Activated B cell treated with CpG ODN at 0.5 μM for 24 hours (primary cell): Measurements from ENCODE around the gene HDAC10. TPM values are rescaled to one million over a fixed set of nuclear protein-coding genes. Genes with fewer than 3 reads are reported as not detected.

Experiments used
- ATAC-seq: fragments of 200-7000 bp; cut with Tn5 transposase; one replicate; pipeline ENCODE4 v1.10.0; 2021; ENCODE audit warnings: low read depth, mild to moderate bottlenecking, moderate library complexity
- CTCF ChIA-PET: fragments of 350-600 bp; sonication (Branson Sonifier 250); formaldehyde crosslinking; loops from one replicate; lab custom pipeline; 2021; ENCODE audit warnings: antibody characterized with exemption; lab: Charles Lee
- POLR2A ChIA-PET: fragments of 350-600 bp; sonication (Branson Sonifier 250); formaldehyde crosslinking; loops from one replicate; lab custom pipeline; 2021; ENCODE audit warnings: antibody characterized with exemption; lab: Charles Lee
- DNase-seq: peaks from one replicate; pipeline ENCODE4 v3.0.0; 2022
- H3K27ac Mint-ChIP-seq: one replicate; pipeline ENCODE4 v1.8.0; 2020; ENCODE audit warnings: mixed read lengths
- H3K27me3 Mint-ChIP-seq: one replicate; pipeline ENCODE4 v1.8.0; 2021; ENCODE audit warnings: mixed read lengths
- H3K36me3 Mint-ChIP-seq: one replicate; pipeline ENCODE4 v1.8.0; 2021; ENCODE audit warnings: low read depth, mixed read lengths
- H3K4me1 Mint-ChIP-seq: one replicate; pipeline ENCODE4 v1.8.0; 2021; ENCODE audit warnings: mixed read lengths
- H3K4me3 Mint-ChIP-seq: one replicate; pipeline ENCODE4 v1.8.0; 2020; ENCODE audit warnings: mild to moderate bottlenecking, mixed read lengths
- H3K9me3 Mint-ChIP-seq: one replicate; pipeline ENCODE4 v1.8.0; 2020; ENCODE audit warnings: mixed read lengths
- intact Hi-C: fragments of 100-400 bp; cut with micrococcal nuclease; formaldehyde crosslinking; loops from one replicate; pipeline ENCODE4 v1.15.1; 2024
- total RNA-seq: library from RNA; stranded (reverse); gene quantifications from 2 replicates; pipeline ENCODE4 v1.2.3, GENCODE V29; 2022
- TF ChIP-seq, protein P1 (sequence below): fragments of 200-600 bp; IDR thresholded peaks from one replicate; pipeline ENCODE4 v1.8.0; 2022; ENCODE audit warnings: antibody characterized with exemption, mild to moderate bottlenecking

Gene HDAC10
- total RNA-seq, 1 donor from 2014 or later: 68.2 TPM

DNA sequence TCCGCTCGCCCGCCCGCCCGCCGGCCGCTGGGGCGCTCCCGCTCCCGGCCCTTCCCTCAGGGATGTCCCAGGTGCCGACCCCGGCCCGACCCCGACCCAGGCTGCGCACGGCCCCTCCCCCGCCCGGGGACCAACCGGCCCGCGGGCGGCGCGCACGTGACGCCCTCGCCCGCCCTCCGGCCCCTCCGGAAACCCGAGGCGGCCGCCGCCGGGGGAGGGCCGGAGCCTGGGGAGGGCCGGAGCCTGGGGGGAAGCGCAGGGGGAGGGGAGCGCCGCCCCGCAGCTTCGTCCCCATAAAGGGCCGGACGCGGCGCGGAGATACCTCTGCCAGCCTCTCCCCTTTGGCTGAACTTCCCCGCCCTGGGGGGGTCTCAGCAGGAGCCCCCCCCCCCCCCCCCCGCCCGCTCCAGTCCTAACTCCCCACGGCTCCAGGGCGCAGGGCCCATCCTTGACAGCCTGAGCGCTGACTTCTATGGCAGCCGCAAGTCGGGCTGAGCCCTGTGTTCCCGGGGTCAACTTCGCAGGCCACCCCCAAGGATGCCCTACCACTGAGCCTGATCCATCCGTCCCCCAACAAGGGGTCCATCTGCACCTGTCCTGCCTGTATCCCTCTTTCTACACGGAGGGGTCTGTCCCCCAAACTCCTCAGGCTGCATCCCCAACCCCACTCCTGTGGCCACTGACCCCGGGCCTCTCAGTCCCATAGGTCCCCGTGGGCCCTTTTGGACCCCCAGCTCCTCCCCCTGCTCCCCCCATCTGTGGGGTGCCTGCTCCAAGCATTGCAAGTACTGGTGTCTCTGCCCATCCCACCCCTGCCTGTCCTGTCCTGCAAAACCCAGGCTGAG, 10.8 kb upstream of the HDAC10 start, which contains the start of gene MAPK12:
TSS of gene MAPK12 (minus strand) at position 69 of the 845 bp plus-strand sequence. CDS start 174 bp downstream, outside the sequence.
- H3K27ac Mint-ChIP-seq: no peak within 1 kb of the TSS
- TF ChIP-seq, protein P1, sequence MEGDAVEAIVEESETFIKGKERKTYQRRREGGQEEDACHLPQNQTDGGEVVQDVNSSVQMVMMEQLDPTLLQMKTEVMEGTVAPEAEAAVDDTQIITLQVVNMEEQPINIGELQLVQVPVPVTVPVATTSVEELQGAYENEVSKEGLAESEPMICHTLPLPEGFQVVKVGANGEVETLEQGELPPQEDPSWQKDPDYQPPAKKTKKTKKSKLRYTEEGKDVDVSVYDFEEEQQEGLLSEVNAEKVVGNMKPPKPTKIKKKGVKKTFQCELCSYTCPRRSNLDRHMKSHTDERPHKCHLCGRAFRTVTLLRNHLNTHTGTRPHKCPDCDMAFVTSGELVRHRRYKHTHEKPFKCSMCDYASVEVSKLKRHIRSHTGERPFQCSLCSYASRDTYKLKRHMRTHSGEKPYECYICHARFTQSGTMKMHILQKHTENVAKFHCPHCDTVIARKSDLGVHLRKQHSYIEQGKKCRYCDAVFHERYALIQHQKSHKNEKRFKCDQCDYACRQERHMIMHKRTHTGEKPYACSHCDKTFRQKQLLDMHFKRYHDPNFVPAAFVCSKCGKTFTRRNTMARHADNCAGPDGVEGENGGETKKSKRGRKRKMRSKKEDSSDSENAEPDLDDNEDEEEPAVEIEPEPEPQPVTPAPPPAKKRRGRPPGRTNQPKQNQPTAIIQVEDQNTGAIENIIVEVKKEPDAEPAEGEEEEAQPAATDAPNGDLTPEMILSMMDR: no peak
- no peaks in the 10 kb centered on the region for H3K9me3 Mint-ChIP-seq
- ChIA-PET CTCF (interaction anchor here (0.5 kb wide), 1 partner anchor 98 kb away, joined by 3 read pairs; no protein-coding TSS in a partner anchor), POLR2A (interaction anchor here (0.8 to 4.2 kb wide), 2 partner anchors 11 to 269 kb away, joined by 3 to 17 read pairs; partner anchors contain the start of gene HDAC10)
- intact Hi-C loops: loop anchor here (1.0 kb wide), 2 partner anchors 8 to 10 kb away; partner anchors contain the start of gene MAPK11
- peaks cover 18% of the 10 kb centered on the region for H3K4me1 Mint-ChIP-seq
- DNase-seq (no peak), ATAC-seq (no peak)
- peak within 1 kb of the TSS; percentile 72 for H3K4me3 Mint-ChIP-seq
- H3K27me3 Mint-ChIP-seq: peaks cover 13% of the 10 kb centered on the region
- no peaks in the 10 kb centered on the region for H3K36me3 Mint-ChIP-seq

DNA sequence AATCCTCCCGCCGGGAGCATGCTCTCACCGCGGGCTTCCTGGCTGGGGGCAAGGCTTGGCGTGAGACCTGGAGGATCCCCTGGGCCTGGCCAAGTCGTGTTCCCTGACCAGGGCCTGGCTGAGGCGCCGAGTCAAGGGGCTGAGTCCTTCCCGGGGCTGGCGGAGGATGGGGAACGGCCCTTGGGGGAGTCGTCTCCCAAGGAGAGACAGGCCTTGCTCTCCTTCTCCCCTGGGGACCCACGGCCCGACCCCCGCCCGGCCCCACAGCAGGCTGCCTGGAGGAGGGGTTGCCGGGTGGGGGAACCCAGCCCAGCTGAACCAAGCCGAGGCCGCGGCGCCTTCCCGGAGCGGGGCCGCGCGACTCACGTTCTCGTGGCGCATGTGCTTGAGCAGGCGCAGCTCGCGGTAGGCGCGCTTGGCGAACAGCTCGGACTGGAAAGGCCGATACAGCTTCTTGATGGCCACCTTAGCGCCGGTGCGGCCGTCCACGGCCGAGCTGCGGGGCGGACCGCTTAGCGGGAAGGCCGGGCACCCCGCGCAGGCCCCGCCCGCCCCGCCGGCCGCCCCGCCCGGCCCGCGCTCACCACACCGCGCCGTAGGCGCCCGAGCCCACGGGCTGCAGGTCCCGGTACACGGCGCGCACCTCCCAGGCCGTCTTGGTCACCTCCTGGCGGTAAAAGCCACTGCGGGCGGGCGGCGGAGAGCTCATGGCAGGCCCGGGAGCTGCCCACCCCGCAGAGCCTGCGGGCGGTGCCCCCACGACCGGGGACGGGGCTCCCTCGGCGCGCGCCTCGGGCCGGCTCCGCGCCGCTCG, 9.9 kb upstream of the HDAC10 start:
- Mint-ChIP-seq H3K4me1 (peaks cover 18% of the 10 kb centered on the region), H3K27ac (no peak overlapping the region), H3K27me3 (peaks cover 13% of the 10 kb centered on the region), H3K9me3 (no peaks in the 10 kb centered on the region), H3K4me3 (peak overlapping the region; percentile 15), H3K36me3 (no peaks in the 10 kb centered on the region)
- ChIA-PET CTCF (no interaction called here), POLR2A (interaction anchor here (0.8 to 4.2 kb wide), 2 partner anchors 10 to 270 kb away, joined by 3 to 17 read pairs; partner anchors contain the start of gene HDAC10)
- intact Hi-C loops: loop anchor here (1.0 kb wide), 1 partner anchor 9 kb away; no protein-coding TSS in a partner anchor
- peak; percentile 35 for ATAC-seq
- DNase-seq: no peak
- TF ChIP-seq, protein P1: no peak

DNA sequence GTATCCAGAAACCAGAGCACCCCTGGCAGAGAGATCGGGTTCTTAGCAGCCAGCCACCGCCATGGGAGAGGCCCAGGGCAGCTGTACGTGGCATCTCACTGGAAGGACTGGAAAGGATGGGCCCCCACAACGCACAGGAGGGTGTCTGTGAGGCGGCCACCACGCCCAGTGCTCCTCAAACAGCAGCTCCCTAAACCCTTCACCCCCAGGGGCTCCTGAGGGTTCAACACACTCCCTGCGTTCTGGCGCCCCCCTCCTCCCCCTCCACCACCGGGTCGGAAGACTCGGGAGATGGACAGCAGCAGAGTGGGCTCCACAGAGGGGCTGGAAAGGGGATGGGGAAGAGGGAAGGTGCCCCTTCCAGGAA, 9.4 kb upstream of the HDAC10 start:
- H3K27me3 Mint-ChIP-seq: peaks cover 13% of the 10 kb centered on the region
- TF ChIP-seq, protein P1: no peak
- intact Hi-C loops: no loop called here
- H3K4me3 Mint-ChIP-seq: peak overlapping the region; percentile 15
- DNase-seq (no peak), ATAC-seq (no peak)
- CTCF ChIA-PET: no interaction called here
- H3K27ac Mint-ChIP-seq: no peak overlapping the region
- POLR2A ChIA-PET: interaction anchor here (4.2 kb wide), 1 partner anchor 10 kb away, joined by 17 read pairs; the partner anchor contains the start of gene HDAC10
- no peaks in the 10 kb centered on the region for H3K36me3 Mint-ChIP-seq
- H3K9me3 Mint-ChIP-seq: no peaks in the 10 kb centered on the region
- peaks cover 18% of the 10 kb centered on the region for H3K4me1 Mint-ChIP-seq

DNA sequence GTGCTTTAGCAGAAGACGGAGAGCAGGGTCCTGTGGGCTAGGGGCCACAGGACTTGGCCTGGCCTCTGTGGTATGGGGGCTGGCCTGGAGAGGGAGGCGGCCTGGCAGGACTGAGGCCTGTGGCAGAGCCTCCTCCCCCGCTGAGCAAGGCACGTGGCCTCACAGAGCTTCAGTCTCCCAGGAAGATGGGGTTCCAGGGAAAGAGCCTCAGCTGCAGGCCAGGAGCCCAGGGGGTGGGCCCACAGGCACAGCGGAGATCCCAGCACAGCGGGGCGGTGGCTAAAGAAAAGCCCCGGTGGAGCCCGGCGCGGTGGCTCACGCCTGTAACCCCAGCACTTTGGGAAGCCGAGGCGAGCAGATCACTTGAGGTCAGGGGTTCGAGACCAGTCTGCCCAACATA, 8.2 kb upstream of the HDAC10 start:
- intact Hi-C loops: no loop called here
- Mint-ChIP-seq H3K36me3 (no peaks in the 10 kb centered on the region), H3K9me3 (no peaks in the 10 kb centered on the region), H3K27ac (no peak overlapping the region), H3K4me3 (no peak overlapping the region), H3K4me1 (peaks cover 13% of the 10 kb centered on the region), H3K27me3 (peaks cover 13% of the 10 kb centered on the region)
- ATAC-seq (no peak), DNase-seq (no peak)
- ChIA-PET POLR2A (interaction anchor here (0.5 to 4.2 kb wide), 2 partner anchors 9 to 87 kb away, joined by 6 to 17 read pairs; partner anchors contain the start of gene HDAC10), CTCF (no interaction called here)
- TF ChIP-seq, protein P1: no peak
